Mammary epithelial cell (primary cell): ENCODE data around the gene GDF10.

Source experiments
- CTCF ChIP-seq, 2 donors: IDR thresholded peaks in 1 of 2; conservative IDR thresholded peaks in 1 of 2; 2 replicates each; pipeline ENCODE4 v1.5.1; 2011 to 2012; ENCODE audit warnings: inconsistent platforms in 2 of 2, low read length in 2 of 2, mild to moderate bottlenecking in 2 of 2, control low read depth in 1 of 2, low read depth in 1 of 2; ENCODE audit not compliant: insufficient read depth in 1 of 2; ENCODE audit errors: extremely low read depth in 1 of 2
- EZH2 ChIP-seq: IDR thresholded peaks from 2 replicates; pipeline ENCODE4 v1.6.1; 2012; ENCODE audit warnings: low read length, inconsistent platforms, borderline replicate concordance

DNA sequence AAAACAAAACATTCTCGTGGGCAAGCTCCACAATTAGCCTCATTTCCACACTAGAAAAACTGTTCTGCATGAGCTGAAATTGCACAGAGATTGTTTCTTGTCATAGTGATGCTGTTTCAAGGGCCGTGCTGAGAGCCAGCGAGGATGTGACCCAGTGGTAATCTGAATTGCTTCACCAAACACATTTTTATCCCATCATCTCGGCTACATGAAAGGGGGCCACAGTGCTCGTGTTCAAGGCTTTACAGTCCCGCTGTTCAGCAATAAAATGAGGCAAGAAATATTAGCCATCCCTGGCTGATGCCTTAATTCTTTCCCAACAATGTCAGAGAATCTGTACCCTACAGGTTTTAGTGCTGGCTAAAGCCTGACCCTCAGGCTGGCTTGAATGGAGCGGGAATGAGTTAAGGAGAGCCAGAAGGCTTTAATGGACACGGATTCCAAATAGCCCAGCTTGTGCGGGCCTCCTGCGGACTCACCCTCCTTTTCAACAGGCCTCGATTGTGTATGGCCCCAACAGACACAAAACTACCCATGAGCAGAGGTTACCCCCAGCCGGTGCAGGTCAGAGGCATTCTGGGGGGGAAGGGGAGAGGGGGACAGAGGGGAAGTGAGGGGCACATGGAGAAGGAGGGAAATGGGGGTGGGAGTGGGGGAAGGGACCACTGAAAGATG lies 2.0 kb upstream of the GDF10 start:
- no peak for TF ChIP-seq EZH2
- no peak for TF ChIP-seq CTCF (conservative IDR thresholded peaks at IDR 0.05 in 1 of 2, IDR thresholded peaks at IDR 0.05 in 1 of 2; ENCODE audit: extremely low read depth in 1 of 2, insufficient read depth in 1 of 2, low read depth in 1 of 2, low read length in 2 of 2)
